Hepatocyte (in vitro differentiated cells): Measurements from ENCODE around the gene NUP160.

ENCODE experiments used
- CTCF ChIP-seq: fragments of 200-600 bp; sonication (generic); IDR thresholded peaks from 2 replicates; pipeline ENCODE4 v1.5.1; 2016; ENCODE audit warnings: antibody characterized with exemption, mild to moderate bottlenecking; ENCODE audit not compliant: poor library complexity
- EZH2 ChIP-seq: fragments of 200-600 bp; sonication (generic); IDR thresholded peaks from 2 replicates; pipeline ENCODE4 v1.6.1; 2016; ENCODE audit warnings: antibody characterized with exemption, mild to moderate bottlenecking, borderline replicate concordance
- EZH2phosphoT487 ChIP-seq: fragments of 200-600 bp; sonication (generic); IDR thresholded peaks from one replicate; pipeline ENCODE4 v1.6.1; 2018; ENCODE audit warnings: antibody characterized with exemption, mild to moderate bottlenecking, low read depth, moderate library complexity; ENCODE audit not compliant: unreplicated experiment, severe bottlenecking

DNA sequence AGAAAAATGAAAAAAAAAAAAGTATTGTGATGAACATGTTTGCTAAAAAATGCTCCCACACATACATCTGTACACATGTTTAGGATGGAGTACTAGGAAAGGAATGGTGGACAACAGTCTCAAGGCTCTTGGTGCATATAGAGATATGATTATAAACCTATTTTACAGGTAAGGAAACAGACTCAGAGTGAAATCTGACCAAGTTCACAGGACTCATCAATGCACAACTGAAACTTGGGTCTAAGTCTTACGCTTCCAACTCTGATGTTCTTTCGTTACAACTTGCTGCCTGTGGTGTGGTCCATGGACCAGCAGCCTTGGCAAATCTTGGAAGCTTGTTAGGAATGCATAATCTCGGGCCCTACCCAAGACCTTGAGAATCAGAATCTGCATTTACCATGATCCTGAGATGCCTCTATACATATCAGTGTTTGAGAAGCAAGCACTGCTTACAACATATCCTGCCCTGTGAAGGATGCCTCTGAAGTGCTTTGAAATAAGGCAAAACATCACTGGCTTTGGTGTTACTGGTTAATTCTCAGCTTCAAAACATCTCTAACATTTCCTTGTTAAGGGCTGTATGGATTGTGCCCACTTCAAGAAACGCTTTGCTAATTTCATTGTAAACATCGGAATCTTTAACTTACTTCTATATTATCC is 39.9 kb upstream of the NUP160 start:
- TF ChIP-seq CTCF (no peak), EZH2 (no peak), EZH2phosphoT487 (no peak)
